ENCODE results near the gene CSTPP1.
A peak's percentile ranks its signal among the peaks of the same experiment; 100 is the strongest.
"Not testable (repeated sequence)": the region's sequence is repeated elsewhere in the genome, so short reads cannot be mapped to it uniquely, and the experiment has no call there.

CSTPP1 gene

GRCh38 chr11:46997796-46998195, 61.2 kb downstream of the CSTPP1 start:
- DNase-seq, result not testable (repeated sequence)

GRCh38 chr11:46999217-46999616, 62.7 kb downstream of the CSTPP1 start:
- DNase-seq, result no peak

- no peak for DNase-seq
Observed at GRCh38 chr11:47000033-47000432, 63.5 kb downstream of the CSTPP1 start.

DNA sequence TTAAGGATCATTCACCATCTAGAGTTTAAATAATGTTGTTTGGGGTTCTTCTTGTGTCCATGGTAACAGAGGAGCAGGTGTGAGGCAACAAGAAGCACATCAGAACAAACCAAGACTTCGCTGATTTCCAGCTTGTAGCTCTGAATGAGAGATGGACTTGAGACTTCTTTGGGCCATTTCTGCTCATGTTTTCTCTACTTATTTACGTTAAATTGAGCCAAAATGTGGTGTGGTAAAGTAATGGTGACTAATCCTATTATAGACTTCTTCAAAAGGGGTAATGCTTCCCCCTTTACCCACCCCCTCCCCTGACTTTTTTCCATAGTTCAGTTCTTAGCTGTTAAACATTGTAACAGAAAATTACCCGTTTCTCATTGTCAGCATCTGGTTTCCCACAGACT, 65.2 kb downstream of the CSTPP1 start:
- DNase-seq, result peak; percentile 10

DNA sequence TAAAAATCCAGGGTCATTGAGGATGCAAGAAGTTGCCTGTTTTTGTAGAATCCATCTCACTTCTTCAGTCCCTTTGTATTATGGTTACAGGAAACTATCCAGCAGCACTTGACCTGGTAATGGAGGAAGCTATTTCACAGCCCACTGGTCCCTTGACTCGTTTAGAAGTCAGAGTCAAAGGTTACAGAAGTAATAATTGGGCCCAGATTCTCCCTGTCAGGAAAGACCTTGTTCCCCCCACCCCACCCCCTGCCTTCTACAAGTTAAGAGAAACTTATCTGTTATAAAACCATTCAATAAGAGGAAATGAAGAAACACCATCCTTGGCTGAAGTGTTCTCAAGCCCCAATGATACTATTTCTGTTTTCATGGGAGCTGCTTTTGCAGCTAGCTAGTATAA, 65.8 kb downstream of the CSTPP1 start:
- DNase-seq, result no peak

DNA sequence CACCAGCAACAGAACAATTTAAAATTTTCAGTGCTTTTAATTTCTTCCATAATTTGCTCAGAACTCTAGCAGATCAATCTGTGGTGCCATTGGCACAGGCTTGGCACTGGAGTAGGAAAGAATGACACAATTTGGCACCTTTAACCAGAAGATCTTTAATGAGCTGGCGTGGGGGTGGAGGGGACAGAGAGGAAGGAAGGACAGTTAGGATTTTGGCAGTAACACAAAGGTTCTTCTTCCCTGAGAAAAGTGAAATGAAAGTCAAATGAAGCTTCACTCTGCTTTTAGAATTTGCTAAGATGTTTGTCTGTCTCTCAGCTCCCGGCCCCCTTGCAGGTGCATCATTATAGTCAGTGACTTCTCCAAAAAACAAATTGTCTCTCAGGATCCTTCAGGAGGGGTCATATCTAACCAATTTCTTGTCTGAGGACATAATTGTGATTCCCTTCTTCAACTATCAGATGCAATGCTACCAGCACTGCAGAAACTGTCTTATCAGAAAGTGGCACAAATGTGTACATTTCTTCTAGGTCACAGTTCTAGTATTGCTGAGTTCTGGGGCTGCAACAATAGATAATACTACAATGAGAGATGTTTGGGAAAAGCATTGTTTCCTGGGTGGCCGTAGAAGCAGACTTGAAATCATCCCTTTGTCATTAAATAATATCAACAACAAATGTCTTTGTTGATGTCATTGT, 66.8 kb downstream of the CSTPP1 start:
- DNase-seq, result no peak

DNA sequence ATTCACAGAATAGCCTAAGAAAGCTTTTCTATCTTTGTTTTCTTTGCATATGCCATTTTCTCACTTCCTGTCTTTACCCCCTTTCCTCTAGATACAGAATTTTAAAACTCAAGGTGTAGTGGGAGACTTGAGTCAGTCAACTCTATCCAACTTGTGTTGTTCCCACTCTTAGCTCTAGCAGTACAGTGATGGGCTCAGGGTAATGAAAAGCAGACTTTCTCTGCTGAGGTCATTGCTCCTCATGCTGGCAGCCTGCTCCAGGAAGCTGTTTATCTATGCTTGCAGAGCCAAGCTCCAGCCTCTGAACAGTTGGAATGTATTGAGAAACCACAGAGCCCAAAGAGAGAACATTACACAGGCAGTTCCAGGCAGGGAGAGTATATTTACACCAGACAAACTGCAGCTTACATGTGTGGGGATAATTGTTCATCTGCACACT, 68.1 kb downstream of the CSTPP1 start:
- no peak for DNase-seq

DNA sequence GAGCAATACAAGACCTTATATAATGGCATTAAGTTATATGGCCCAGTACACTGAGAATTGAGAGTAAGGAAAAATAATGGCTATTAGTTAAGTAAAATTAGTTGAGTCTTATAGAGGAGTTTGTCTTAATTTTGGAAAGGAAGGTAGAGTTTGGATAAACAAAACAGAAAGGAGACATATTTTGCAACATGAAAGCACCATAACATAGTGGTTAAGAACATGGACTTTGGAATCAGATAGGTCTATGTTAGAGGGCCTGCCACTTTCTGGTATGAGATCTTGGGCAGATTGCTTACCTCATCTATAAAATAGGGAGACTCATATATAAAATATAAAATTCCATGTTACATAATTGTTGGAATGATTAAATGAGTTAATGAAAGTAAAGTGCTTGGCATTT, 68.9 kb downstream of the CSTPP1 start:
- DNase-seq, result no peak

GRCh38 chr11:47007579-47007978, 71.0 kb downstream of the CSTPP1 start:
- DNase-seq, result no peak

- DNase-seq, result no peak
Observed at GRCh38 chr11:47010179-47010578, 73.6 kb downstream of the CSTPP1 start.

- no peak for DNase-seq
Observed at GRCh38 chr11:47014097-47014496, 77.5 kb downstream of the CSTPP1 start.

- no peak for DNase-seq
Observed at GRCh38 chr11:47018637-47019036, 82.1 kb downstream of the CSTPP1 start.

GRCh38 chr11:47020793-47021526, 84.4 kb downstream of the CSTPP1 start:
- DNase-seq, result no peak

GRCh38 chr11:47021527-47021818, 84.9 kb downstream of the CSTPP1 start:
- no peak for DNase-seq

DNA sequence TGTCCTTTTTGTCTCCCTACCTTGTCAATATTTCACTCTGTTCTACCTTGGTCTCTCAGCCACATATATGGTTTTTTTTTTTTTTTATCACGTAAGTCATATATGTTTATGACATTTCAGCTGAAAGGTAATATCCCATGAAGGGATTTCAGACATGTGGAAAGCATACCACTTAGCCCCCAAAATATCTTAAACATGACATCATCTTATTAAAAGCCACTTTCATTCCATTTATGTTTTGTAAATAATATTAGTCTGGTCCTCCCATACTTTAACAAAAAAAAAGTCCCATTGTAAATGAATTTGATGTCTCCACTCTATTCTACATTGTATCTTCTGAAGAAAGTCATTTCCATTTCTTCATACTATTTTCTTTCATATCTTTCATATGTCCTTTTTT, 85.4 kb downstream of the CSTPP1 start:
- no peak for DNase-seq

DNA sequence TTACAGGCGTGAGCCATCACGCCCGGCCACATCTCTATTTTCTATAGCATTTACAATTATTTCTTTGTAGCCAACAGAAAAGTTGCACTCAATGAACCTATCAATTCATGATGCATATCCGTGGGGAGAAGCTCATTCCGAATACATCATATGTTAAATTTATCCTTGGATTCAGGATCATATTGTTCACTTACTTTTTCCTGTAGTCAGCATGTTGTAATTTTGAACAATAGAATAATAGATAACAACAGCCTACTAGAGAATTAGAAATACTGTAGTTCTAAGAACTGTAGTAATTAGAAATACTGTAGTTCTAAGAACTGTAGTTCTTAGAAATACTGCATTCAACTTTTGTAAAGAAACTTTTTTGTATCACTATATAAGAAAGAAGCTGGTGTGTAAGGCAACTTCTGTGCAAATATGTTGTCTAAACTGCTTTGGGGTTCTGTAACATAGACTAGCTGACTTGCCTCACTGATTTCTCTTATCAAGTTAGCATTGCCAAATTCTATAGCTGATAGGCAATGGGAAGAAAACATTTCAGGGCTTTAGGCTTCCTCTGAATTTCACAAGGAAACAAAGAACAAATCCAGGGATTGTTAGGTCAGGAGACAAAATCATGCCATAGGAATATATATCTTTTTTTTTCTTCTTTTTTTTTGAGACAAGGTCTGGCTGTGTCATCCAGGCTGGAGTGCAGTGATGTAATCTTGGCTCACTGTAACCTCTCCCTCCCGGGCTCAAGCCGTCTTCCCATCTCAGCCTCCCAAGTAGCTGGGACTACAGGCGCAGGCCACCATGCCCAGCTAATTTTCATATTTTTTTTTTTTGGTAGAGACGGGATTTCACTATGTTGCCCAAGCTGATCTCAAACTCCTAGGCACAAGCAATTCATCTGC, 91.9 kb downstream of the CSTPP1 start:
- DNase-seq, result no peak

DNA sequence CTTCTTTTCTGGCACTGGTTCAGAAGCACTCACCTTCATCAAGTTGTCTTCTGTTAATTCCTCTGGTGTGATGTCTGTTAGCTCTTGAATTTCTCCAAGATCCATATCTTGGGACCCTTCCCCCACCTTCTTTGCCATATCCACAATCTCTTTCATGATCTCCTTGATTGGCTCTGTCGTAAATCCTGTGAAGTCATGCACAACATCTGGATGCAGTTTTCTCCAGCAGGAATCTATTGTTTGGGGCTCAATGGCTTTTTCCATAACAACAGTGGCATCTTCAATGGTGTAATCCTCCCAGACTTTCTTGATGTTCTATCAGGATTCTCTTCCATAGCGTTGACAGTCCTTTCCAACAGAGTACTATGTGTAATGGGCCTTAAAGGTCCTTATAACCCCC, 96.9 kb downstream of the CSTPP1 start:
- DNase-seq, result no peak

GRCh38 chr11:47034091-47034490, 97.5 kb downstream of the CSTPP1 start:
- DNase-seq, result no peak

DNA sequence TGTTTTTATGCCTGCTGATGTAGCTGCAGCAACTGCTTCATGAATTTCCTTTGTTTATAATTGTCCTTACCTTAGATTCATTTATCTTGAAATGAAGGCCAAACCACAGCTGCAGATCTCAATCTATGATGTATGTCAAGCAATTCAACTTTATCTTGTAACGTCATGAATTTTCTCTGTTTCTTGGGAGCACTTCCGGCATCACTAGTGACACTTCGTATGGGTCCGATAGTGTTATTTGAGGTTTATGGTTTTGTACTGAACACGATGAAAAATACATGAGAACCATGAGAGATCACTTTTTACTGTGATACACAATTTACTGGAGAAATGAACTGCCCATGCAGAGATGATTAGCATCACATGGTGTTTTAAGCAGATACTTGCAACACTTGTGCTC, 98.5 kb downstream of the CSTPP1 start:
- no peak for DNase-seq

DNA sequence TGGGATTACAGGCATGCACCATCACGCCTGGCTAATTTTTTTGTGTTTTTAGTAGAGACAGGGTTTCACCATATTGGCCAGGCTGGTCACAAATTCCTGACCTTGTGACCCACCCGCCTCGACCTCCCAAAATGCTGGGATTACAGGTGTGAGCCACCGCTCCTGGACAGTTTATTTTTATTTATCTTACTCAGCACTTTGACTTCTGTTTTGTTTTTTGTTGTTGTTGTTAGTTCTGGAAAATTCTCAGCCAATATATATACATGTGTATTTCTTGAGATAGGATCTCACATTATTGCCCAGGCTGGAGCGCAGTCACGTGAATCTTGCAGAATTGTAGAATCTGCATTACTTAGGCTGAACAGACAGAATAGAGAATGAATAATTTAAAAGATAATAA, 107.6 kb downstream of the CSTPP1 start:
- DNase-seq, result no peak

DNA sequence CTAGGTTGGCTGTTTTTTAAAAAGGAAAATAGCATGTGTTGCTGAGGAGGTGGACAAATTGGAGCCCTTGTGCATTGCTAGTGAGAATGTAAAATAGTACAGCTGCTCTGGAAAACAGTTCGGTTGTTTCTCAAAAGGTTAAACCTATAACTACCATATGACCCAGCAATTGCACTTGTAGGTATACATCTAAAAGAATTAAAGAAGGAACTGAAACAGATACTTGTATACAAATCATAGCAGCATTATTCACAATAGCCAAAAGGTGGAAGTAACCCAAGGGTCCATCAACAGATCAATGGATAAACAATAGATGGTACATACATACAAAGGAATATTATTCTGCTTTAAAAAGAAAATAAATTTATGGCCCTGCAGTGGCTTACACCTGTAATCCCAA, 111.4 kb downstream of the CSTPP1 start:
- DNase-seq, result no peak

GRCh38 chr11:47050284-47050683, 113.7 kb downstream of the CSTPP1 start:
- no peak for DNase-seq

GRCh38 chr11:47051217-47051616, 114.7 kb downstream of the CSTPP1 start:
- DNase-seq, result no peak

DNA sequence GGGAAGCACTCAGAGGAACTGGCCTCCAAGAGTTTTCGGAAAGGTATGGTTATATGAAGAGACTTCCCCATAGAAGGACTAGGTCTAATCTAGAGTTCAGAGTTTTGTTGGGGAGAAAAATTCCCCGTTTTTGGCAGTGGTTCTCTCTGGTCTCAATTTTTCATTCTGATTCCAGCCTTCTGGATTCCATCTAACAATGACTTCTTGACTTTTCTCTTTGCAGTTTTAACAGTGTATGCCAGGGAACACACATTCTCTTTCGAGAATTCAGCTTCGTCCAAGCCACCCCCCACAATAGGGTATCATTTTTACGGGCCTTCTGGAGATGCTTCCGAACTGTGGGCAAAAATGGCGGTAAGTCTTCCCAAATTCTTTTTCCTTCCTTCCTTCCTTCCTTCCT, 115.6 kb downstream of the CSTPP1 start:
- DNase-seq, result no peak

Data from NCI-H1105 treated with DMSO at 0.1 percent for 48 hours (cell line).